ENCODE data around the gene DNAJC18.
"Not testable (repeated sequence)": the region's sequence is repeated elsewhere in the genome, so short reads cannot be mapped to it uniquely, and the experiment has no call there.

DNAJC18 gene

DNA sequence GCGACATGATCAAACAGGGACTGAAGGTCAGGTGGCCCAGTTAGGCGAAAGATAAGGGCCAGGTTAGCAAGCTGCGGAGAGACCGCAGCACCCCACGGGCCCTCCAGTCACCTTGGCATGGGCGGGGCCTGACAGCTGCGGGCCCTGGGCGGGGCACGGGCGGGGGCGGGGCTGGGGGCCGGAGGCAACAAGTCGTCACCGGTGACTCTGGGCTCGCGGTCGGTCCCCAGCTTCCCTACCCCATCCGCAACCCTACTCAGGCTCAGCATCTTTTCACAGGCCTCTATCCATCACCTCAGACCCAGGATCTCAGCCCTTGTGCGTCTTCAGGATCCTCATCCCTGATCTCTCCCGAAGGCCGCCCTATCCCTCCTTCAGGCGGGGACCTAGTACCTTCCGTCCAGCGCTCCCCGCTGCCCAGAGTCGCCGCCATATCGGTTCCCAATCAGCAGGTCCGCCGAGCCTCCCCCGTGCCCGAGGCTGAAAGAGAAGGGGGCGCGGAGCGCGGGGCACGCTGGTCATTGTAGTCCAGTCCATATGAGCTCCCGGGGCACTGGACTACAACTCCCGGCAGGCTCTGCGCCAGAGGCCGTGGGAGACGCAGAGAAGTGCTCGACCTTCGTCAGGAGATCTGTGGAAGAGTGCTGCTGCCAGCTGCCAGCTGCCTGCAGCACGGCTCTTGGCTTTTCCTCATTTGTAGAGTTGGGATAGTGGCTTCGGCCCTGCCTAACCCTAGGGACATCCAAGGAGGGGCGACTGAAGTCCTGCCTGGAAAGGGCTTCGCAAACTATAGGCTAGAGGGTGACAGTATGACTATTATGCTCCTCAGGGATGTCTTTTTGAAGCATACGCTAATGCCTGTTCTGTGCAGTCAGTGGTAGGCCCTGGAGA lies at the start of gene DNAJC18:
TSS of gene DNAJC18 (minus strand) at position 513 of the 891 bp plus-strand sequence. CDS start at position 433, 80 bp downstream.
- Histone ChIP-seq H3K36me3 (ENCODE audit: control insufficient read depth, insufficient read depth, low read length) (no peaks in the 10 kb centered on the region), H2AFZ (peak within 1 kb of the TSS; percentile 99), H3K4me2 (ENCODE audit: low read length) (peak within 1 kb of the TSS; percentile 100), H3K4me3 (ENCODE audit: low read depth, low read length) (peak within 1 kb of the TSS; percentile 100), H3K27ac (peak within 1 kb of the TSS; percentile 83), H3K9me3 (ENCODE audit: control insufficient read depth, low read length) (no peaks in the 10 kb centered on the region), H3K79me2 (no peaks in the 10 kb centered on the region), H3K9ac (no peak within 1 kb of the TSS), H3K27me3 (ENCODE audit: control insufficient read depth, insufficient read depth, low read length) (no peaks in the 10 kb centered on the region), H3K4me1 (peaks cover 7% of the 10 kb centered on the region)
- TF ChIP-seq, protein P1, sequence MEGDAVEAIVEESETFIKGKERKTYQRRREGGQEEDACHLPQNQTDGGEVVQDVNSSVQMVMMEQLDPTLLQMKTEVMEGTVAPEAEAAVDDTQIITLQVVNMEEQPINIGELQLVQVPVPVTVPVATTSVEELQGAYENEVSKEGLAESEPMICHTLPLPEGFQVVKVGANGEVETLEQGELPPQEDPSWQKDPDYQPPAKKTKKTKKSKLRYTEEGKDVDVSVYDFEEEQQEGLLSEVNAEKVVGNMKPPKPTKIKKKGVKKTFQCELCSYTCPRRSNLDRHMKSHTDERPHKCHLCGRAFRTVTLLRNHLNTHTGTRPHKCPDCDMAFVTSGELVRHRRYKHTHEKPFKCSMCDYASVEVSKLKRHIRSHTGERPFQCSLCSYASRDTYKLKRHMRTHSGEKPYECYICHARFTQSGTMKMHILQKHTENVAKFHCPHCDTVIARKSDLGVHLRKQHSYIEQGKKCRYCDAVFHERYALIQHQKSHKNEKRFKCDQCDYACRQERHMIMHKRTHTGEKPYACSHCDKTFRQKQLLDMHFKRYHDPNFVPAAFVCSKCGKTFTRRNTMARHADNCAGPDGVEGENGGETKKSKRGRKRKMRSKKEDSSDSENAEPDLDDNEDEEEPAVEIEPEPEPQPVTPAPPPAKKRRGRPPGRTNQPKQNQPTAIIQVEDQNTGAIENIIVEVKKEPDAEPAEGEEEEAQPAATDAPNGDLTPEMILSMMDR (IDR thresholded peaks at IDR 0.05), result peak; percentile 6

DNA sequence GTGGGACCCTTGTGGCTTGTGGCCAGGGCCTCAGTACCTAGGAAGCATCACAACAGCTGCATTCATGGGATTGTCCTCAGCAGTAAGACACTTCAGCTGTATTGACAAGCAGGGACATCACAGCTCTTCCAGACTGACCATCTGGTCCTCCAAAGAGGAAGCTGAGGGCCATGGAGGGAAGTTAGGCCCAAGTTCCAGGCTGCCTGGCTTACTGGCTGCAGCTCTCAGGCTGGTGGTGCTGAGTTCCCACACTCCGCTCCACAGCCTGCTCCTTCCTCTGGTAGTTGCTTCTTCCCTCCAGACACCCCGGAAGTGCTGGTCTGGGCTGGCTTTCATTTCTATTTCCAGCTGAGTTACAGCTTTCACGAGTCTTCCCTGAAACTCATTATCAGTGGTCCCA lies 48.9 kb upstream of the DNAJC18 start:
- Histone ChIP-seq H3K4me2 (ENCODE audit: low read length) (no peak overlapping the region), H3K27me3 (ENCODE audit: control insufficient read depth, insufficient read depth, low read length) (no peaks in the 10 kb centered on the region), H3K4me3 (ENCODE audit: low read depth, low read length) (no peak overlapping the region), H3K27ac (no peak overlapping the region), H3K9ac (no peak overlapping the region), H3K4me1 (peaks cover 5% of the 10 kb centered on the region), H3K9me3 (ENCODE audit: control insufficient read depth, low read length) (no peaks in the 10 kb centered on the region), H3K79me2 (no peaks in the 10 kb centered on the region), H3K36me3 (ENCODE audit: control insufficient read depth, insufficient read depth, low read length) (no peaks in the 10 kb centered on the region), H2AFZ (no peak overlapping the region)
- TF ChIP-seq, protein P1 (IDR thresholded peaks at IDR 0.05), result no peak

DNA sequence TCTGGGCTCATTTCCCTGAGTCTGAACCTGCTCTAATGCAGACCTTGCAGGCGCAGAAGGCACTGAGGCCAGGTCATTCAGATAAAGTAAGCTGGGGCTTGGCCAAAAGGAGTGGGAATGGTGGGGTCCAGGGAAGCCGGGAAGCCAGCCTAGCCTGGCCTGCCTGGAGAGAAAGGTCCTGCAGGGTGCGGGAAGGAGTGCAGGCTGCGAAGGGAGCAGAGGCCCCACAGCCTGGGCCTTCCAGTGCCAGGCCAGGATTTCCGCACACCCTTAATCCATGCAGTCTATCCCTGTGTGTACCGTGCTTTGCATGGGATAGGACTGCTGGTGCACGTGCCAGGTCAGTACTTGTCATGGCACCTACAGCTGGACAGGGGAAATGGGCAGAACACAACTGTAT lies 46.9 kb upstream of the DNAJC18 start:
- Histone ChIP-seq H3K9me3 (ENCODE audit: control insufficient read depth, low read length) (no peaks in the 10 kb centered on the region), H3K9ac (no peak overlapping the region), H2AFZ (peak overlapping the region; percentile 33), H3K4me3 (ENCODE audit: low read depth, low read length) (no peak overlapping the region), H3K4me1 (peaks cover 4% of the 10 kb centered on the region), H3K27me3 (ENCODE audit: control insufficient read depth, insufficient read depth, low read length) (no peaks in the 10 kb centered on the region), H3K36me3 (ENCODE audit: control insufficient read depth, insufficient read depth, low read length) (no peaks in the 10 kb centered on the region), H3K27ac (no peak overlapping the region), H3K4me2 (ENCODE audit: low read length) (no peak overlapping the region), H3K79me2 (no peaks in the 10 kb centered on the region)
- TF ChIP-seq, protein P1 (IDR thresholded peaks at IDR 0.05), result no peak

DNA sequence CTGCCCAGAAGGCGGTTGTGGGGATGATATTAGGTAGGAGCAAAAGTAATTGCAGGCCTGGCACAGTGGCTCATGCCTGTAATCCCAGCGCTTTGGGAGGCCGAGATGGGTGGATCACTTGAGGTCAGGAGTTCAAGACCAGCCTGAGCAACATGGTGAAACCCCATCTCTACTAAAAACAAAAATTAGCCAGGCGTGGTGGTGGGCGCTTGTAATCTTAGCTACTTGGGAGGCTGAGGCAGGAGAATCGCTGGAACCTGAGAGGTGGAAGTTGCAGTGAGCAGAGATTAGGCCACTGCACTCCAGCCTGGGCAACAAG lies 43.5 kb upstream of the DNAJC18 start:
- H3K4me3 ChIP-seq (ENCODE audit: low read depth, low read length); H3K36me3 ChIP-seq (ENCODE audit: control insufficient read depth, insufficient read depth, low read length); H3K79me2 ChIP-seq; H2AFZ ChIP-seq; H3K9ac ChIP-seq; H3K4me1 ChIP-seq; H3K4me2 ChIP-seq (ENCODE audit: low read length); H3K9me3 ChIP-seq (ENCODE audit: control insufficient read depth, low read length); H3K27me3 ChIP-seq (ENCODE audit: control insufficient read depth, insufficient read depth, low read length): not testable (repeated sequence)
- peak overlapping the region; percentile 91 for H3K27ac ChIP-seq

DNA sequence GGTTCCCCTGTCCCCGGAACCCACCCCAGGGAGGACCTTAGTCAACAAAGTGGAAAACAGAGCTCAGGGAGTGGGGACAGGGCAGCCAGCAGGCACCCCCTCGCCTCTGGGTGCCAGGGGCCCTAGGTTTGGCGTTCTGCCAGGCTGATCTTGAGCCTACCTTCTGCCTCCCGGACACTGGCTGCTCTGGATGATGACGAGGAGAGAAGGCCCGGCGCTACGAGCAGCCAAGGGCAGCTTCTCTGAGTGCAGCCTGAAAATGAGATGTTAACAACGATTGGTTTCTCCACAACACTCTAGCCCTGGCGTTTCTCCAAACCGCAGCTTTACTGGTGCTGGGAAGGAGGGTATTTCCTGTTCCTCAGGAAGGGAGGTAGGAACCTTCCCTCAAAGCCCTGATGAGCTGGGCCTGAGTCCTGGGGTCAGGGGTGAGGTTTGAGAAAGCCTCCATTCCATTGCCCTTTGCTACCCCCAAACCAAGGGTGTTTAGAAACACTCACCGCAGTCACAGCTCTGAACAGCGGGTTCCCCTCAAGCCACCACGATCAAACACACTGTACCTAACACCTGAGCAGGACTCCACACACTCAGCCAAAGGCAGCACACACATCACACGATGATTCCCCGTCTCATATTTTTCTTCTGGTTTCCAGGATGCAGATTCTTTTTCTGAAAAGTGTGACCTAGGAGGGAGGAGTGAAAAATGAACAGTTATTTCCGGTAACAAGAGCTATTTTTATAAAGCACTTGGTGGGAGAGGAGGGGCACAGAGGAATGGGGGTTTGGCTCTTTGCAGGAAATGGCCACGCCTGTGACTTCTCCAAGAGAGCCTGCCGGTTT lies 42.9 kb upstream of the DNAJC18 start, which contains the start of gene STING1:
TSS of gene STING1 (minus strand) at position 709 of the 840 bp plus-strand sequence. CDS start 1,054 bp downstream, outside the sequence.
- Histone ChIP-seq H3K79me2 (no peaks in the 10 kb centered on the region), H3K27ac (peak within 1 kb of the TSS; percentile 91), H2AFZ (peak within 1 kb of the TSS; percentile 81), H3K36me3 (ENCODE audit: control insufficient read depth, insufficient read depth, low read length) (no peaks in the 10 kb centered on the region), H3K9ac (peak within 1 kb of the TSS; percentile 19), H3K9me3 (ENCODE audit: control insufficient read depth, low read length) (no peaks in the 10 kb centered on the region), H3K4me1 (peaks cover 4% of the 10 kb centered on the region), H3K4me2 (ENCODE audit: low read length) (peak within 1 kb of the TSS; percentile 41), H3K4me3 (ENCODE audit: low read depth, low read length) (peak within 1 kb of the TSS; percentile 53), H3K27me3 (ENCODE audit: control insufficient read depth, insufficient read depth, low read length) (no peaks in the 10 kb centered on the region)
- TF ChIP-seq, protein P1 (IDR thresholded peaks at IDR 0.05), result no peak

Data from parathyroid adenoma (tissue), 2 donors.